ENCODE results near the gene SPEN.

GRCh38 chr1:15883326-15883725 is 35.8 kb downstream of the SPEN start:
- TF ChIP-seq POLR2AphosphoS5 (IDR thresholded peaks at IDR 0.05): no peak
- TF ChIP-seq CTCF (IDR thresholded peaks at IDR 0.05): no peak
